Upper lobe of right lung (tissue), 1 donor: Measurements from ENCODE around the gene NFIC. TPM values are rescaled to one million over a fixed set of nuclear protein-coding genes. Genes with fewer than 3 reads are reported as not detected.
"Not testable (repeated sequence)": the region's sequence is repeated elsewhere in the genome, so short reads cannot be mapped to it uniquely, and the experiment has no call there.

Source experiments
- ATAC-seq: fragments of 200-7000 bp; cut with Tn5 transposase; one replicate; pipeline ENCODE4 v1.9.1; 2020; ENCODE audit warnings: mild to moderate bottlenecking, moderate library complexity
- DNase-seq: peaks from one replicate; pipeline ENCODE4 v3.0.0-alpha.2; 2020
- H3K27ac ChIP-seq: fragments of 200-600 bp; one replicate; pipeline ENCODE4 v1.8.0; 2022
- H3K27me3 ChIP-seq: fragments of 200-600 bp; one replicate; pipeline ENCODE4 v1.8.0; 2022; ENCODE audit warnings: mild to moderate bottlenecking
- H3K36me3 ChIP-seq: fragments of 200-600 bp; one replicate; pipeline ENCODE4 v1.8.0; 2022
- H3K4me1 ChIP-seq: fragments of 200-600 bp; one replicate; pipeline ENCODE4 v1.8.0; 2022
- H3K4me3 ChIP-seq: fragments of 200-600 bp; one replicate; pipeline ENCODE4 v1.8.0; 2022; ENCODE audit warnings: mild to moderate bottlenecking
- H3K9me3 ChIP-seq: fragments of 200-600 bp; one replicate; pipeline ENCODE4 v1.8.0; 2022
- intact Hi-C: fragments of 100-400 bp; cut with DNase I; formaldehyde crosslinking; loops from one replicate; pipeline ENCODE4 v1.11.0; 2022
- total RNA-seq: library from RNA; stranded (reverse); fragmentation: NEBNext Ultra II Directional; extraction: Animal tissue kit (Norgen Biotek cat#: 25700); gene quantifications from one replicate; pipeline ENCODE4 v1.2.1, GENCODE V29; 2021
- TF ChIP-seq, protein P1 (sequence below): fragments of 200-600 bp; IDR thresholded peaks from one replicate; pipeline ENCODE4 v1.8.0; 2022; ENCODE audit warnings: antibody characterized with exemption
- donor health status: DM: no; HTN: yes; CAD: no; lungs with severe emphysema.

The NFIC gene
- total RNA-seq, 1 donor from 2014 or later = 150 TPM

DNA sequence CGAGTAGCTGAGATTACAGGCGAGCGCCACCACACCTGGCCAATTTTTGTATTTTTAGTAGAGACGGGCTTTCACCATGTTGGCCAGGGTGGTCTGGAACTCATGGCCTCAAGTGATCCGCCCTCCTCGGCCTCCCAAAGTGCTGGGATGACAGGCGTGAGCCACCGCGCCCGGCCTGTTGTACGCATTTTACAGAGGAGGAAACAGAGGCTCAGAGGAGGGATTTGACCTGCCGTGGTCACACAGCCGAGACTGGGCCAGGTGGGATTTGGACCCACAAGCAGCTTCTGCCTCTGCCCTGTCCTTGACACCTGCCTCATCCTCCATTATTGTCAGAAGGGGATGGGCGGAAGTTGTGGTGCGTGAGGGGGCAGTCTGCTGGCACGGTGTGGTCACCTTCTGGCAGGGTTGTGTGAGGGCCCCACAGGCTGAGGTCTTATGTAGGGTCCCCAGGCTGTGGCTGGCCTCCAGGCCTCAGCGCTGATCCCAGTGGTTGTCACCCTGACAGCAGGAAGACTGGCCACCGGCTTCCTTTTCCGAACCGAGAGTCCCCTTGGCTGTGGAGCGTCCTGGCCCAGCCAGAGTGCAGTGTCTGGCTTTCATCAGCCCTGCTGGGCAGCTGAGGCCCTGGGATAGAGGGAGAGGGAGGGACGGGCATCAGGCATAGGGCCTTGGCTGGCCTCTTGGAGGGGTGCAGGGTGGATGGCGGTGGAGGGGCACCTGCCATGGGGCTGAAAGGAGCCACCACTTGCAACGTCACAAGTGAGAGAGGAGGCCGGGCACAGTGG lies 20.3 kb downstream of the NFIC start:
- intact Hi-C loops = no loop called here
- ATAC-seq (no peak), DNase-seq (no peak)
- peaks cover 21% of the 10 kb centered on the region for H3K36me3 ChIP-seq
- no peak overlapping the region for H3K4me3 ChIP-seq
- H3K9me3 ChIP-seq = no peaks in the 10 kb centered on the region
- H3K27me3 ChIP-seq = no peaks in the 10 kb centered on the region
- TF ChIP-seq, protein P1, sequence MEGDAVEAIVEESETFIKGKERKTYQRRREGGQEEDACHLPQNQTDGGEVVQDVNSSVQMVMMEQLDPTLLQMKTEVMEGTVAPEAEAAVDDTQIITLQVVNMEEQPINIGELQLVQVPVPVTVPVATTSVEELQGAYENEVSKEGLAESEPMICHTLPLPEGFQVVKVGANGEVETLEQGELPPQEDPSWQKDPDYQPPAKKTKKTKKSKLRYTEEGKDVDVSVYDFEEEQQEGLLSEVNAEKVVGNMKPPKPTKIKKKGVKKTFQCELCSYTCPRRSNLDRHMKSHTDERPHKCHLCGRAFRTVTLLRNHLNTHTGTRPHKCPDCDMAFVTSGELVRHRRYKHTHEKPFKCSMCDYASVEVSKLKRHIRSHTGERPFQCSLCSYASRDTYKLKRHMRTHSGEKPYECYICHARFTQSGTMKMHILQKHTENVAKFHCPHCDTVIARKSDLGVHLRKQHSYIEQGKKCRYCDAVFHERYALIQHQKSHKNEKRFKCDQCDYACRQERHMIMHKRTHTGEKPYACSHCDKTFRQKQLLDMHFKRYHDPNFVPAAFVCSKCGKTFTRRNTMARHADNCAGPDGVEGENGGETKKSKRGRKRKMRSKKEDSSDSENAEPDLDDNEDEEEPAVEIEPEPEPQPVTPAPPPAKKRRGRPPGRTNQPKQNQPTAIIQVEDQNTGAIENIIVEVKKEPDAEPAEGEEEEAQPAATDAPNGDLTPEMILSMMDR = no peak
- H3K27ac ChIP-seq = peak overlapping the region; percentile 75
- peaks cover 73% of the 10 kb centered on the region for H3K4me1 ChIP-seq

DNA sequence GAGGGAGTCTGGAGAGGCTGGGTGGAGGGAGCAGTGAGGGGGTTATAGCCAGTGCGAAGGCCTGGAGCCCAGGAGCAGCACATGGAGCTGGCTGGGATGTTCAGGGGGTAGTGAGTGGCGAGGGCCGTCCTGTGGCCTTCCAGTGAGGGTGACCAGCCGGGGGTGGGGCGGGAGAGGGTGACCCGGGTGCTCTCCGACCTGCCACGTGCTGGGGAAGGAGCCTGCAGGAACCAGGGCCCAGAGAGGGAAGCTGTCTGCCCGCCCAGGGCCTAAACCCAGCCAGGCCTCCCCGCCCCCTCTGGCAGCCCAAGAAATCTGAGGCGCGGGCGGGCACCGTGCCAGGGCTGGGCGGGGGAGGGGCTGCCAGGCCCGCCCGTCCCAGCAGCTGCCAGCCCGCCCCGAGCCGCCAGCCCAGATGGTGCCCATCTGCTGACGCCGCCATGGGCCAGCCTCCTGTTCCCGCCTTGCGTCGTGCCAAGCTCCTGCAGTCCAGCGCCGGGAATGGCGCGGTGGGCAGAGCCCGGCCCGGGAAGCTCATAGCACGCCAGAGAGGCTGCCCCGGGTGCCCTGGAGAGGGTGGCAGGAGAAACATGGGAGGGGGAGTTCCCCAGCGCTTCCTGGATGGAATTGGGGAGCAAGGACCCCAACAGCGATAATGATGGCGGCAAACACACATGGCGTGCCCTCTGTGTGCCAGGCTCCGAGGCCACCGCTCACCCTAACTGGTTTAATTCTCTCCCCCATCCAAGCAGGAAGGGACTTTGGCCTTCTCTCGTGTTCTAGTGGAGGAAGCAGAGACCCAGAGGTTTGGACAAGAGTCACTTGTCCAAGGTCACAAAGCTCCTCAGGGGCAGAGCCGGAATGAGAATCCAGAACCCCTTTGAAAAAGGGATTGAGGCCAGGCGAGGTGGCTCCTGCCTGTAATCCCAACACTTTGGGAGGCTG lies 21.5 kb downstream of the NFIC start:
- ATAC-seq (peak; percentile 91), DNase-seq (peak; percentile 93)
- H3K27me3 ChIP-seq = no peaks in the 10 kb centered on the region
- H3K36me3 ChIP-seq = peaks cover 10% of the 10 kb centered on the region
- peak overlapping the region; percentile 75 for H3K27ac ChIP-seq
- TF ChIP-seq, protein P1 = peak; percentile 18
- H3K9me3 ChIP-seq = no peaks in the 10 kb centered on the region
- H3K4me1 ChIP-seq = peaks cover 65% of the 10 kb centered on the region
- intact Hi-C loops = no loop called here
- no peak overlapping the region for H3K4me3 ChIP-seq

DNA sequence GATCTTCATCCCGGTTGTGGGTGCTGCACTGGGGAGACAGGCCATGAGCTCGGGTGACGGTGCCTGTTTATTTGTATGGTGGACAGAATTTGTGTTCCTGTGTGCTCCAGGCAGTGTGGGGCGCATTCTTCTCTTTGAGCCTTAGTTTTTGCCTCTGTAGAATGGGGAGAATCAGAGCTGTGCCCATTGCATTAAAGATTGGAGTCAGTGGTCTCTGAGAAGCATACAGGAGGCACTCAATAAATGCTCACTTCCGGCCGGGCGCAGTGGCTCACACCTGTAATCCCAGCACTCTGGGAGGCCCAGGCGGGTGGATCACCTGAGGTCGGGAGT lies 23.0 kb downstream of the NFIC start:
- TF ChIP-seq, protein P1 = no peak

DNA sequence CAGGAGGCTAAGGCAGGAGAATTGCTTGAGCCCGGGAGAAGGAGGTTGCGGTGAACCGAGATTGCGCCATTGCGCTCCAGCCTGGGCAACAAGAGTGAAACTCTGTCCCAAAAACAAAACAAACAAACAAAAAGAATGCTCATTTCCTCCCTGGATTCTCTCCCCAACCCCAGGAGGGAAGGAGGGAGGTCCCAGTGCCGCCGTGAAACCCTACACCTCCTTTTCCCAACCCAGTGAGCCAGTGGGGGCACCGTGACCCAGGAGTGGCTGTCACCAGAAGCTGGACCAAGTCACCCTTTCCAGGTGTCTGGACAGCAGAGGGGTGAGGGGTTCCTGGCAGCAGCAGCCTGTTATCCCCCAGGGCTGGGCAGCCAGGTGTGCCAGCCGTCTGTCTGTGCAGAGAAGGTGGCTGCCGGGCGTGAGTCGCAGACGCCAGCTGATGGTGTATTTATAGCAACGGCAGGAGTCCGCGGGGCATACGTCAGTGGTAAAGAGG lies 23.5 kb downstream of the NFIC start:
- intact Hi-C loops = no loop called here
- TF ChIP-seq, protein P1 = no peak
- H3K9me3 ChIP-seq = no peaks in the 10 kb centered on the region
- peaks cover 47% of the 10 kb centered on the region for H3K4me1 ChIP-seq
- no peak overlapping the region for H3K4me3 ChIP-seq
- no peaks in the 10 kb centered on the region for H3K27me3 ChIP-seq
- H3K27ac ChIP-seq = peak overlapping the region; percentile 45
- H3K36me3 ChIP-seq = no peaks in the 10 kb centered on the region
- no peak for DNase-seq
- ATAC-seq = no peak

More for the DNA sequence above, 23.0 kb downstream of the NFIC start:
- ATAC-seq = no peak
- DNase-seq = no peak
- H3K36me3 ChIP-seq = no peaks in the 10 kb centered on the region
- no peaks in the 10 kb centered on the region for H3K27me3 ChIP-seq
- no peaks in the 10 kb centered on the region for H3K9me3 ChIP-seq
- H3K27ac ChIP-seq = peak overlapping the region; percentile 45
- no peak overlapping the region for H3K4me3 ChIP-seq
- intact Hi-C loops = no loop called here
- H3K4me1 ChIP-seq = peaks cover 53% of the 10 kb centered on the region

DNA sequence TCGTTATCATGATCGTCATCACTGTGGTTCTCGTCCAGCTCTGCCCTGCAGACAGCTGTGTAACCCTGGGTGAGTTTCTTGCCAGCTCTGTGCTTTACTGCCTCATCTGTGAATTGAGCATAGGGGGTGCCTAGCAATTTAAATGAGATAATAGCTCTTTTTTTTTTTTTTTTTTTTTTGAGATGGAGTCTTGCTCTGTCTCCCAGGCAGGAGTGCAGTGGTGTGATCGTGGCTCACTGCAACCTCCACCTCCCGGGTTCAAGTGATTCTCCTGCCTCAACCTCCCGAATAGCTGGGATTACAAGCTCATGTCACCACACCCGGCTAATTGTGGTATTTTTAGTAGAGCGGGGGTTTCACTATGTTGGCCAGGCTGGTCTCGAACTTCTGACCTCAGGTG lies 25.5 kb downstream of the NFIC start:
- not testable (repeated sequence) for ATAC-seq
- H3K4me1 ChIP-seq = peaks cover 35% of the 10 kb centered on the region

DNA sequence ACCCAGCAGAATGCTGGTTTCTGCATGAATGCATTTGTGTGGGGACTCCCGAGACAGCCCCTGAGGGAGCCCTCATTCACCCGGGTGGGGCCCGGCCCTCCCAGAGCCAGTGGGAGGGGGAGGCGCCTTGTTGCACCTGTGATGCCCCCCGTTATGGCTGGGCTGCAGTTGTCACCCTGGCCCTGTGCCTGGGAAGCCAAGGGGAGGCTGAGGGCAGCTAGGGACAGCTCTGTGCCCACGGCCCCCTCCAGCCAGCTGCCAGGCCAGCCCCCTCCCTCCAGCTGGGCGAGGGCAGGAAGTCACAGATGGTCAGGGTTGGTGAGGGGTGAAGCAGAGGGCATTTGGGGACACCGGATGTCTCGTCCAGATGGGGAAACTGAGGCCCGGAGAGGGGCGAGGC lies 26.1 kb downstream of the NFIC start:
- no peak overlapping the region for H3K27ac ChIP-seq
- H3K36me3 ChIP-seq = no peaks in the 10 kb centered on the region
- H3K4me3 ChIP-seq = no peak overlapping the region
- DNase-seq (no peak), ATAC-seq (no peak)
- H3K27me3 ChIP-seq = no peaks in the 10 kb centered on the region
- intact Hi-C loops = no loop called here
- no peaks in the 10 kb centered on the region for H3K9me3 ChIP-seq
- H3K4me1 ChIP-seq = peaks cover 35% of the 10 kb centered on the region
- TF ChIP-seq, protein P1 = no peak

More for the DNA sequence above, 25.5 kb downstream of the NFIC start:
- H3K9me3 ChIP-seq, H3K27ac ChIP-seq, DNase-seq, H3K27me3 ChIP-seq, intact Hi-C loops, H3K4me3 ChIP-seq, H3K36me3 ChIP-seq: not testable (repeated sequence)
